MCF 10A (cell line): ENCODE results near the gene GIT1. TPM values are rescaled to one million over a fixed set of nuclear protein-coding genes. Genes with fewer than 3 reads are reported as not detected.

Experiments used
- BruUV-seq: library from RNA; stranded (reverse); fragments of 400-500 nt; replicated peaks from 2 replicates; lab custom pipeline; 2021; lab: Mats Ljungman, UMichigan
- CTCF ChIA-PET: fragments of 300-600 bp; sonication (Branson Sonifier 250); formaldehyde crosslinking; extraction: SDS; loops from one replicate; lab custom pipeline; 2021; ENCODE audit warnings: antibody characterized with exemption, inconsistent platforms; lab: Yijun Ruan, JAX
- POLR2A ChIA-PET: fragments of 300-600, 350-650 bp; sonication (Branson Sonifier 250); formaldehyde crosslinking; extraction: SDS; loops from one replicate; lab custom pipeline; 2020; ENCODE audit warnings: antibody characterized with exemption, inconsistent platforms; lab: Yijun Ruan, JAX
- DNase-seq: peaks from one replicate; pipeline ENCODE4 v3.0.0-alpha.2; 2018; ENCODE audit not compliant: unreplicated experiment
- H3K27ac Mint-ChIP-seq: one replicate; pipeline ENCODE4 v1.8.0; 2022; ENCODE audit warnings: mild to moderate bottlenecking, low read depth, mixed read lengths; ENCODE audit not compliant: unreplicated experiment
- H3K27me3 Mint-ChIP-seq: one replicate; pipeline ENCODE4 v1.8.0; 2022; ENCODE audit warnings: mixed read lengths; ENCODE audit not compliant: insufficient read depth, unreplicated experiment
- H3K36me3 Mint-ChIP-seq: one replicate; pipeline ENCODE4 v1.8.0; 2022; ENCODE audit warnings: mild to moderate bottlenecking, moderate library complexity, mixed read lengths; ENCODE audit not compliant: insufficient read depth, unreplicated experiment
- H3K4me1 Mint-ChIP-seq: one replicate; pipeline ENCODE4 v1.8.0; 2022; ENCODE audit warnings: mixed read lengths; ENCODE audit not compliant: insufficient read depth, unreplicated experiment
- H3K4me3 Mint-ChIP-seq: one replicate; pipeline ENCODE4 v1.8.0; 2022; ENCODE audit warnings: mild to moderate bottlenecking, moderate library complexity, mixed read lengths; ENCODE audit not compliant: unreplicated experiment
- H3K9me3 Mint-ChIP-seq: one replicate; pipeline ENCODE4 v1.8.0; 2022; ENCODE audit warnings: mixed read lengths; ENCODE audit not compliant: unreplicated experiment
- CTCF ChIP-seq: fragments of 200-600 bp; IDR thresholded peaks from one replicate; pipeline ENCODE4 v1.8.0; 2022; ENCODE audit warnings: antibody characterized with exemption, mild to moderate bottlenecking; ENCODE audit not compliant: unreplicated experiment
- intact Hi-C: fragments of 100-400 bp; cut with micrococcal nuclease; formaldehyde crosslinking; loops from 2 replicates; pipeline ENCODE4 v1.14.1; 2022
- total RNA-seq: library from RNA; stranded (reverse); gene quantifications from 2 replicates; pipeline ENCODE4 v1.2.3, GENCODE V29; 2022

Gene GIT1
- total RNA-seq, 1 experiment from 2014 or later, result 49.0 TPM

DNA sequence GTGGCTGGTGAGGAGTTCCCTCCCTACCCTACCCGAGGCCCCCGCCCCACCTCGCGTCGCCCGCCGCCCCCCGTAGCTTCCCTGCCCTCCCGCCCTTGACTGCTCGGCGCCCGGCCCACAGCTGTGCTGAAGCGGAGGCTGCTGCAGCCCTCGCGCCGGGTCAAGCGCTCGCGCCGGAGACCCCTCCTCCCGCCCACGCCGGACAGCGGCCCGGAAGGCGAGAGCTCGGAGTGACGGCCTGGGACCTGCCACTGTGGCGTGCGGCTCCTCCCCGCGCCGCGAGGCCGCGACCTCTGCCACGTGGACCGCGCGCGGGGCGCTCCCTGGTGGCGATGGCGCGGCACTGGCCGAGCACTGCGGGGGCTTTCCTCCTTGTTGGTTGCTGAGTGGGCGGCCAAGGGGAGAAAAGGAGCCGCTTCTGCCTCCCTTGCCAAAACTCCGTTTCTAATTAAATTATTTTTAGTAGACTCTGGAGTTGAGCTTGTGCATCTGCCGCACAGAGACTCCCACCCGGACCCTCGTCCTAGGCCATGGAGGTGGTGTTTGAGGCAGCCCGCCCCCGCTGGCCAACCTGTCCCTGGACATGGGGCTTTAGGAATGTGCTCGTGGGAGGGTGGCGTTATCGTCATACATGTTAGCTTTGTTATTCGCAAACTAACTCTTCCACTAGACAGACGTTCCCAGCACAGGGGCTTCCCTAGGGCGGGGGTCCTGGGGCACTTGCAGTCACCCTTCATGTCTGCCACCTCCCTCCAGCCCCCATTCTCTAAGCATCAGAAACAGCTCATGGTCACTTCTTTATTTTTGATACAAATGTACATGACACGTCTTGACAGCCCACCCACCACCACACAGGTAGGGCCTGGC lies 16.5 kb downstream of the GIT1 start:
- intact Hi-C loops, result no loop called here
- peaks cover 17% of the 10 kb centered on the region for H3K4me1 Mint-ChIP-seq
- H3K27ac Mint-ChIP-seq, result no peak overlapping the region
- no peaks in the 10 kb centered on the region for H3K9me3 Mint-ChIP-seq
- no peak overlapping the region for H3K4me3 Mint-ChIP-seq
- H3K27me3 Mint-ChIP-seq, result no peaks in the 10 kb centered on the region
- BruUV-seq, result no TSS peak
- no peak for TF ChIP-seq CTCF
- peaks cover 26% of the 10 kb centered on the region for H3K36me3 Mint-ChIP-seq
- POLR2A ChIA-PET, result interaction anchor here (0.6 to 1.2 kb wide), 3 partner anchors 9 to 271 kb away, joined by 3 read pairs; no protein-coding TSS in a partner anchor
- no peak for DNase-seq
- CTCF ChIA-PET, result interaction anchor here (0.5 to 9.2 kb wide), 4 partner anchors 8 to 281 kb away, joined by 4 to 57 read pairs (median 26); partner anchors contain the start of genes ANKRD13B and TAOK1

GRCh38 chr17:29571883-29572681 lies 17.4 kb downstream of the GIT1 start:
- Mint-ChIP-seq H3K27ac (no peak overlapping the region), H3K4me3 (no peak overlapping the region), H3K9me3 (no peaks in the 10 kb centered on the region), H3K4me1 (peaks cover 14% of the 10 kb centered on the region), H3K36me3 (peaks cover 19% of the 10 kb centered on the region), H3K27me3 (no peaks in the 10 kb centered on the region)
- TSS peak; percentile 20 for BruUV-seq
- no peak for TF ChIP-seq CTCF
- ChIA-PET CTCF (interaction anchor here (0.6 to 9.2 kb wide), 3 partner anchors 9 to 35 kb away, joined by 3 to 57 read pairs (median 48); partner anchors contain the start of gene ANKRD13B), POLR2A (interaction anchor here (0.8 to 1.2 kb wide), 3 partner anchors 9 to 22 kb away, joined by 3 read pairs; no protein-coding TSS in a partner anchor)
- intact Hi-C loops, result no loop called here
- no peak for DNase-seq

DNA sequence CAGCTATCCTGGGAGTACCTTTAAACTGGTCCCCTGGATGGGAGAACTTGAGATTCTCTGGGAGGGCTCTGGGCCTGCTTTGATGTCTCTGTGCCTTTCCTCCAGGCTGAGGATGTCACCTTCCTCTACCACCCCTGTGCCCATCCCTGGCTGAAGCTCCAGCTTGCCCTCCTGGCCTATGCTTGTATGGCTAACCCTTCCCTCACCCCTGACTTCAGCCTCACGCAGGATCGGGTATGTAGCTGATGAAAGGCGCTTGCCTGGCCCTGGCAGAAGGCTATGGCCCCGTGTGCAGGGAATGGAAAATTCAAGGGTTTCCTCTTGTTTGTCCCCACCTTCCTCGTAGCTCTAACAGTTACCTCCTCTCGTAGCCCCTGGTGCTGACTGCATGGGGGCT lies 18.0 kb downstream of the GIT1 start:
- Mint-ChIP-seq H3K36me3 (peaks cover 17% of the 10 kb centered on the region), H3K27me3 (no peaks in the 10 kb centered on the region), H3K9me3 (no peaks in the 10 kb centered on the region), H3K27ac (no peak overlapping the region), H3K4me3 (no peak overlapping the region), H3K4me1 (peaks cover 14% of the 10 kb centered on the region)
- TF ChIP-seq CTCF, result no peak
- ChIA-PET POLR2A (interaction anchor here (0.8 to 5.8 kb wide), 3 partner anchors 9 to 21 kb away, joined by 3 to 43 read pairs (median 3); partner anchors contain the start of gene ANKRD13B), CTCF (interaction anchor here (0.5 to 9.2 kb wide), 4 partner anchors 10 to 202 kb away, joined by 3 to 57 read pairs (median 26); partner anchors contain the start of gene ANKRD13B)
- BruUV-seq, result no TSS peak
- DNase-seq, result no peak
- intact Hi-C loops, result no loop called here
